NCI-H2196 (cell line): Measurements from ENCODE around the gene APBA3.

Source experiments
- DNase-seq: peaks from one replicate; lab custom pipeline; 2025; ENCODE audit not compliant: unreplicated experiment; lab: John Stamatoyannopoulos, UW

APBA3 gene

GRCh38 chr19:3761382-3762129 is at the start of gene APBA3:
TSS of gene APBA3 (minus strand) at chr19:3761692. CDS start at chr19:3760264, 1,428 bp downstream.
- peak; percentile 91 for DNase-seq

- no peak for DNase-seq
Observed at GRCh38 chr19:3810708-3811355, 49.3 kb upstream of the APBA3 start.

GRCh38 chr19:3809881-3810707 is 48.6 kb upstream of the APBA3 start:
- DNase-seq: no peak

- no peak for DNase-seq
Observed at GRCh38 chr19:3808420-3809143, 47.1 kb upstream of the APBA3 start.

GRCh38 chr19:3807574-3808354 is 46.3 kb upstream of the APBA3 start:
- no peak for DNase-seq

- DNase-seq: no peak
Observed at GRCh38 chr19:3807131-3807480, 45.6 kb upstream of the APBA3 start.

- no peak for DNase-seq
Observed at GRCh38 chr19:3805859-3806258, 44.4 kb upstream of the APBA3 start.

- DNase-seq: no peak
Observed at GRCh38 chr19:3804429-3804828, 42.9 kb upstream of the APBA3 start.

- DNase-seq: no peak
Observed at GRCh38 chr19:3803986-3804385, 42.5 kb upstream of the APBA3 start.

- no peak for DNase-seq
Observed at GRCh38 chr19:3803114-3803888, 41.8 kb upstream of the APBA3 start.

- DNase-seq: peak; percentile 79
Observed at GRCh38 chr19:3801412-3802096, 40.1 kb upstream of the APBA3 start.

- no peak for DNase-seq
Observed at GRCh38 chr19:3800996-3801395, 39.5 kb upstream of the APBA3 start.

GRCh38 chr19:3798137-3798536 is 36.6 kb upstream of the APBA3 start:
- no peak for DNase-seq

GRCh38 chr19:3796358-3796757 is 34.9 kb upstream of the APBA3 start:
- DNase-seq: no peak

GRCh38 chr19:3793799-3794198 is 32.3 kb upstream of the APBA3 start:
- DNase-seq: no peak

- DNase-seq: no peak
Observed at GRCh38 chr19:3792114-3792513, 30.6 kb upstream of the APBA3 start.

GRCh38 chr19:3790941-3791340 is 29.4 kb upstream of the APBA3 start:
- DNase-seq: no peak

- no peak for DNase-seq
Observed at GRCh38 chr19:3790209-3790734, 28.8 kb upstream of the APBA3 start.
